ENCODE measurements around the gene YAF2. TPM values are rescaled to one million over a fixed set of nuclear protein-coding genes. Genes with fewer than 3 reads are reported as not detected.

YAF2 gene
- total and polyA plus RNA-seq, 2 of the 13 experiments (the other 11 are each of a cell fraction or from before 2014, with no cell fraction given), result 8.4 to 11.7 TPM

GRCh38 chr12:42172441-42173210, 65.4 kb downstream of the YAF2 start (continued):
- TF ChIP-seq ZNF737 (CRISPR knock-in tag; IDR thresholded peaks at IDR 0.05; ENCODE audit: borderline replicate concordance) (no peak), SALL2 (CRISPR knock-in tag; IDR thresholded peaks at IDR 0.05) (no peak)

GRCh38 chr12:42167711-42168110, 70.3 kb downstream of the YAF2 start:
- in situ Hi-C loops (cut with HindIII; ENCODE audit: extremely low pct_ligation_motif_present, low pct_unique_long_range_greater_than_20kb), result no loop called here
- CTCF ChIA-PET (ENCODE audit: low intra/inter-chr PET ratio, low total read pairs), result no interaction called here

GRCh38 chr12:42166501-42166900, 71.5 kb downstream of the YAF2 start:
- H3K79me2 ChIP-seq (ENCODE audit: insufficient read depth, low read length), result no peaks in the 10 kb centered on the region
- H3K4me2 ChIP-seq (ENCODE audit: low read depth, low read length), result no peak overlapping the region
- in situ Hi-C loops (cut with HindIII; ENCODE audit: extremely low pct_ligation_motif_present, low pct_unique_long_range_greater_than_20kb) (no loop called here), intact Hi-C loops (cut with micrococcal nuclease; ENCODE audit: unreplicated experiment) (no loop called here)
- H3K27ac ChIP-seq (ENCODE audit: extremely low read length, insufficient read depth, low read length), result no peak overlapping the region
- no peaks in the 10 kb centered on the region for H3K9me3 ChIP-seq (ENCODE audit: low read length)
- H3K9ac ChIP-seq (ENCODE audit: insufficient read depth, low read depth, low read length), result no peak overlapping the region
- H3K4me3 ChIP-seq (replicated peaks in 1 of 3; ENCODE audit: insufficient read depth in 1 of 3, low read depth in 2 of 3, low read length in 3 of 3), result no peak overlapping the region
- H4K20me1 ChIP-seq (ENCODE audit: insufficient read depth, low read length), result no peaks in the 10 kb centered on the region
- H3K36me3 ChIP-seq (replicated peaks in 1 of 2; ENCODE audit: control insufficient read depth in 1 of 2, insufficient read depth in 2 of 2, low read length in 2 of 2), result no peaks in the 10 kb centered on the region
- BruUV-seq (replicated peaks), result no TSS peak
- ATAC-seq (no peak), FAIRE-seq (no peak), DNase-seq (ENCODE audit: low spot score) (no peak)
- H2AFZ ChIP-seq (ENCODE audit: low read length), result no peak overlapping the region
- POLR2A ChIA-PET, result no interaction called here
- CTCF ChIA-PET (ENCODE audit: low intra/inter-chr PET ratio, low total read pairs), result no interaction called here
- H3K27me3 ChIP-seq (ENCODE audit: control insufficient read depth in 1 of 2, insufficient read depth in 2 of 2, low read length in 2 of 2), result no peaks in the 10 kb centered on the region
- no peaks in the 10 kb centered on the region for H3K4me1 ChIP-seq (ENCODE audit: insufficient read depth, low read length)
- TF ChIP-seq PAX8 (CRISPR knock-in tag; IDR thresholded peaks at IDR 0.05; ENCODE audit: borderline replicate concordance) (no peak), ELF3 (CRISPR knock-in tag; IDR thresholded peaks at IDR 0.05) (no peak), IRF1 (CRISPR knock-in tag; IDR thresholded peaks at IDR 0.05; ENCODE audit: low read depth) (no peak), ZBTB7A (CRISPR knock-in tag; IDR thresholded peaks at IDR 0.05) (no peak), RXRB (CRISPR knock-in tag; IDR thresholded peaks at IDR 0.05; ENCODE audit: borderline replicate concordance) (no peak), SCMH1 (CRISPR knock-in tag; IDR thresholded peaks at IDR 0.05; ENCODE audit: borderline replicate concordance) (no peak), YEATS4 (CRISPR knock-in tag; IDR thresholded peaks at IDR 0.05; ENCODE audit: borderline replicate concordance) (no peak), ARID5B (CRISPR knock-in tag; IDR thresholded peaks at IDR 0.05) (no peak), STAG1 (CRISPR knock-in tag; IDR thresholded peaks at IDR 0.05) (no peak)

More at GRCh38 chr12:42167711-42168110, 70.3 kb downstream of the YAF2 start:
- no peaks in the 10 kb centered on the region for H4K20me1 ChIP-seq (ENCODE audit: insufficient read depth, low read length)
- H3K4me2 ChIP-seq (ENCODE audit: low read depth, low read length), result no peak overlapping the region
- no peak for FAIRE-seq
- BruUV-seq (replicated peaks), result no TSS peak
- POLR2A ChIA-PET, result interaction anchor here (0.5 kb wide), 1 partner anchor 43 kb away, joined by 3 read pairs; no protein-coding TSS in a partner anchor
- 94% methylated on average over 6 of the region's 6 CpGs for WGBS (ENCODE audit: low lambda C conversion rate)
- H3K9ac ChIP-seq (ENCODE audit: insufficient read depth, low read depth, low read length), result no peak overlapping the region
- intact Hi-C loops (cut with micrococcal nuclease; ENCODE audit: unreplicated experiment), result no loop called here
- H3K4me1 ChIP-seq (ENCODE audit: insufficient read depth, low read length), result no peaks in the 10 kb centered on the region
- H3K36me3 ChIP-seq (replicated peaks in 1 of 2; ENCODE audit: control insufficient read depth in 1 of 2, insufficient read depth in 2 of 2, low read length in 2 of 2), result no peaks in the 10 kb centered on the region
- TF ChIP-seq ZNF75D (CRISPR knock-in tag; IDR thresholded peaks at IDR 0.05; ENCODE audit: borderline replicate concordance) (no peak), SPEN (CRISPR knock-in tag; IDR thresholded peaks at IDR 0.05; ENCODE audit: low read depth) (no peak), HDAC6 (IDR thresholded peaks at IDR 0.05; ENCODE audit: low read depth, low read length) (no peak)
- ATAC-seq, result no peak
- H2AFZ ChIP-seq (ENCODE audit: low read length), result no peak overlapping the region
- no peaks in the 10 kb centered on the region for H3K79me2 ChIP-seq (ENCODE audit: insufficient read depth, low read length)
- no peak for DNase-seq (ENCODE audit: low spot score)
- no peak overlapping the region for H3K27ac ChIP-seq (ENCODE audit: extremely low read length, insufficient read depth, low read length)
- H3K9me3 ChIP-seq (ENCODE audit: low read length), result no peaks in the 10 kb centered on the region
- no peaks in the 10 kb centered on the region for H3K27me3 ChIP-seq (ENCODE audit: control insufficient read depth in 1 of 2, insufficient read depth in 2 of 2, low read length in 2 of 2)
- H3K4me3 ChIP-seq (replicated peaks in 1 of 3; ENCODE audit: insufficient read depth in 1 of 3, low read depth in 2 of 3, low read length in 3 of 3), result no peak overlapping the region

Measured in HepG2 (cell line).